ENCODE measurements around the gene SH3BP2. TPM values are rescaled to one million over a fixed set of nuclear protein-coding genes. Genes with fewer than 3 reads are reported as not detected.

Gene SH3BP2
- total RNA-seq, 1 donor = 30.8 TPM

DNA sequence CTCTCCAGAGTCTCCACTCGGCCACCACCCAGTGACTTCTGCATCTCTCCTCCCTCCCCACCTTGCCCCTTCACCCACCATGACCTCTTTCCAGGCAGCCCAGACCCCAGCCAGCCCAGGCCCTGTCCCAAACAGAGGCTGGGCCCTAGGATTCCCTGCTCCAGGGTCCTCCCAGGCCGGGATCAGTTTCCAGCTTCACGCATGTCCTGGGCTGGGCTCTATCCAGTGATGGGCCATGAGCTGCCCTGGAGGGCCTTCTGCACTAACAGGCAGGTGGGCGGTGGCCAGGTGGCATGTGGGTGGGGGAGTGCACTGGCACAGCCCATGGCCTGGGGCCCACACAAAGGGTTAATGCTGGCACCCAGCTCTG, 30.4 kb downstream of the SH3BP2 start:
- H3K4me3 ChIP-seq (ENCODE audit: low read depth, low read length) = no peak overlapping the region
- DNase-seq (ENCODE audit: low read depth) = no peak
- TF ChIP-seq, protein P1, sequence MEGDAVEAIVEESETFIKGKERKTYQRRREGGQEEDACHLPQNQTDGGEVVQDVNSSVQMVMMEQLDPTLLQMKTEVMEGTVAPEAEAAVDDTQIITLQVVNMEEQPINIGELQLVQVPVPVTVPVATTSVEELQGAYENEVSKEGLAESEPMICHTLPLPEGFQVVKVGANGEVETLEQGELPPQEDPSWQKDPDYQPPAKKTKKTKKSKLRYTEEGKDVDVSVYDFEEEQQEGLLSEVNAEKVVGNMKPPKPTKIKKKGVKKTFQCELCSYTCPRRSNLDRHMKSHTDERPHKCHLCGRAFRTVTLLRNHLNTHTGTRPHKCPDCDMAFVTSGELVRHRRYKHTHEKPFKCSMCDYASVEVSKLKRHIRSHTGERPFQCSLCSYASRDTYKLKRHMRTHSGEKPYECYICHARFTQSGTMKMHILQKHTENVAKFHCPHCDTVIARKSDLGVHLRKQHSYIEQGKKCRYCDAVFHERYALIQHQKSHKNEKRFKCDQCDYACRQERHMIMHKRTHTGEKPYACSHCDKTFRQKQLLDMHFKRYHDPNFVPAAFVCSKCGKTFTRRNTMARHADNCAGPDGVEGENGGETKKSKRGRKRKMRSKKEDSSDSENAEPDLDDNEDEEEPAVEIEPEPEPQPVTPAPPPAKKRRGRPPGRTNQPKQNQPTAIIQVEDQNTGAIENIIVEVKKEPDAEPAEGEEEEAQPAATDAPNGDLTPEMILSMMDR (IDR thresholded peaks at IDR 0.05; ENCODE audit: insufficient read depth, low read length) = no peak

DNA sequence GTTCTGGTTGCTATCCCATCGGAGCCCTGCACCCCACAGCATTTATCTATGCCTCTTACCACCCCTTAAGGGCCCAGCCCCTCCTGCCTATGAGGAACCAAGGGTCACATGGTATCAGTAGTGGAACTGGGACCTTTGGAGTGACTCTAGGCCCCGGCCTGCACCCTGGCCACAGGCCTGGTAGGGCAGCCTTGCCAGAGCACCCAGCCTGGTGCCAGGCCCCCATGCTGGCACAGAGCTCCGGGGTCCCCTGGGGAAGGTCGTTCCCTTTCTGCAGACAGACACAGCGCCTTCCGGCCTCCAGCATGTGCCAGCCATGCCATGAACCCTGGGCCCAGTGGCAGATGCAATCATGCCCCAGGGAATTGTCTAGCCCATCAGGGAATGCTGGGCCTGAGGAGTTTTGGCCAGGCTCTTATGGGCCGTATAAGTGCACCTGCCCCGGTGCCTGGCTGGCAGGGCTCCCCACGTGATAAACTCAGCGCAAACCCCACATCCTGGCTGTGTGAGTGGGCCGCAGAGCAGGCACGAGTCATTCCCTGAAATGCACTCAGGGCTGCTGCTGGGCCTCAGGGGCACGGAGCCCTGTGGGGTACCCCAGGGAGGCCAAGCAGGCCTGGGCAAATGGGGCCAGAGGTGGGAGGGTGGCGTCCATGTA, 30.9 kb downstream of the SH3BP2 start:
- no peak overlapping the region for H3K4me3 ChIP-seq (ENCODE audit: low read depth, low read length)
- TF ChIP-seq, protein P1 (IDR thresholded peaks at IDR 0.05; ENCODE audit: insufficient read depth, low read length) = no peak
- no peak for DNase-seq (ENCODE audit: low read depth)

DNA sequence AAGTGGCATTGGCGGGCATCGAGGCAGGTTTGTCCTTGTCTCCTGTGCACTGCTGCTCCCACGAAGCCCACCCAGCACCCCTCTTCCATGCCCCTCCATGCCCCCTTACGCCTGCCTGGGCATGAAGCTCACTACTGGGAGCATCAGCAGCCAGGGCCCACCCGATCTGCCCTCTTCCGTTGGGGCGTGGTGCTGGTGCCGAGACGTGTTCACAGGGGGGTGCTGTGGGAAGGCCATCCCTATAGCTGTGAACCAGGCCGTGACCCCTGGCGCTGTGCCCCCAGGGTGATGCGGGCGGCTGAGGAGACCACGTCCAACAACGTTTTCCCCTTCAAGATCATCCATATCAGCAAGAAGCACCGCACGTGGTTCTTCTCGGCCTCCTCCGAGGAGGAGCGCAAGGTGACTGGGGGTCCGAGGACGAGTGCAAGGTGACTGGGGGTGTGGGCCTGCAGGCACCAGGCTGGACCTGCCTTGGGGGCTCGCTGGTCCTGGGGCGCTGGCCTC, 31.5 kb downstream of the SH3BP2 start:
- TF ChIP-seq, protein P1 (IDR thresholded peaks at IDR 0.05; ENCODE audit: insufficient read depth, low read length) = no peak
- H3K4me3 ChIP-seq (ENCODE audit: low read depth, low read length) = no peak overlapping the region
- DNase-seq (ENCODE audit: low read depth) = no peak

DNA sequence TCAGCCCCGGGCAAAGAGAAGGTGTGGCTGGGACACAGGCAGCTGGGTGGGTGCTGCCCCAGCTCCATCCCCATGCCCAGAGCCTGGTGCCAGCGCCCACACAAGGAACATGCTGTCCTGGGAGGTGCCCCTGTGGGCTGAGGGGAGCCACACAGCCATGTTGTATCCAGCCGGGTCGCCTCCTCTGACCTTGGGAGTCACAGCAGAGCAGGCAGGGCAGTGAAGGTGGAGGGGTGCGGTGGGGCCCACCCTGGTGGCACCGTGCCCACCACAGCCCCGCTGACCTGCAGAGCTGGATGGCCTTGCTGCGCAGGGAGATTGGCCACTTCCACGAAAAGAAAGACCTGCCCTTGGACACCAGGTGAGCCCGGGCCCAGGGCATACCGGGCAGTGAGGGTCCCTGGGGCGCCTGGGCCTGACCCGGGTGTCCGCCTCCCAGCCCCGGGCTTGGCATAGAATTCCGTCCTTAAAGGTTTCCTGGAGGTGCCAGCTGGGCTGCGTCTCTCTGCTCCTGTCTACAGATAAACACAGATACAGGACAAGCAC, 32.0 kb downstream of the SH3BP2 start:
- no peak overlapping the region for H3K4me3 ChIP-seq (ENCODE audit: low read depth, low read length)
- TF ChIP-seq, protein P1 (IDR thresholded peaks at IDR 0.05; ENCODE audit: insufficient read depth, low read length) = no peak
- DNase-seq (ENCODE audit: low read depth) = no peak

DNA sequence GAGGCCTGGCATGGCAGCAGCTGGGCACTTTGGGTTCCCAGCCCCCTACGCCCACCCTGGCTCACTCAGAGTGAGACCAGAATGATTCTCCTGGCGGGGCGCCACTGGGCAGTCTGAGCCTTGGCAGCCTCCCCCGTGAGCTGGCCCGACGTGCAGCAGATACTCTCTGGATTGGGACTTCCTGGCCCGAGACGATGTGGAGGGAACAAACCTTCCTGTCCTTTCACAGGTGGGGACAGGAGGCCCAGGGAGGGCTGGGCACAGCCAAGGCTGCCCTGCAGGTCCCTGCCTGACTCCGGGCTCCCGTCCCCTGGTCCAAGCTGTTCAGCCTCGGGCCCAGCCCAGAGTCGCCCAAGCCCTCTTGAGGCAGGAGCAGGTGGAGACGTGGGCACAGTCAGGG, 32.9 kb downstream of the SH3BP2 start:
- TF ChIP-seq, protein P1 (IDR thresholded peaks at IDR 0.05; ENCODE audit: insufficient read depth, low read length) = no peak
- H3K4me3 ChIP-seq (ENCODE audit: low read depth, low read length) = no peak overlapping the region
- DNase-seq (ENCODE audit: low read depth) = no peak

DNA sequence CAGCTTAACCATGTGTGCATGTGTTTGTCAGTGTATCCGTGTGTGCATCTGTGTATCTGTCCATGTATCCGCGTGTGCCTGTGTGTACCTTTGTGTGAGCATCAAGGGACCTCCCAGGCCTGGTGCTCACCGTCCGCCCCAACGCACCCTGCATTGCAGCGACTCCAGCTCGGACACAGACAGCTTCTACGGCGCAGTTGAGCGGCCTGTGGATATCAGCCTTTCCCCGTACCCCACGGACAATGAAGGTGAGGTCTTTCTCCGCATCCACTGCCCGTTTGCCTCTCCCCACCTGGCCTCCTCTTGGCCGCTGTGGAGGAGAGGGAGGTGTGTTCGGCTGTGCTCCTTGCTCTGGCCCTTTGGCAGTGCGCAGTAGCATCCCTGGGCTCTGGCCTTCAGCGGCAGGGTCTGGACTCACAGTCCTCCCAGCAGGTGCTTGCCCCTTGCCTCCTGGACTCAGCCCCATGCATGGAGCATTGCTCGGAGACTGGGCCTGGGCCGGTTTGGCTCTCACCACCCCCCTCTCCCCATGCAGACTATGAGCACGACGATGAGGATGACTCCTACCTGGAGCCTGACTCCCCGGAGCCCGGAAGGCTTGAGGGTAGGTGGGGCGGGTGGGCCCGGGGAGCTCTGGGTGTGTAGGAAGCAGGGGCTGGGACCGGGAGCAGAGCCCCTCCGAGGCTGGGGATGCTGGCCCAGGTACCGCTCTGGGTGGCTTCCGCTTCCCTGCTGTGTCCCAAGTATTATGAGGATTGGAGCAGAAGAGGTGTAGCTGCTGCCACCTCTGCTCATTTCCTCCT, 34.4 kb downstream of the SH3BP2 start:
- TF ChIP-seq, protein P1 (IDR thresholded peaks at IDR 0.05; ENCODE audit: insufficient read depth, low read length) = no peak
- DNase-seq (ENCODE audit: low read depth) = no peak
- H3K4me3 ChIP-seq (ENCODE audit: low read depth, low read length) = no peak overlapping the region
